GM12878 (cell line): ENCODE data around the gene INPP4B.

Experiments
- JUNB ChIP-seq: IDR thresholded peaks from 2 replicates; pipeline ENCODE4 v1.6.1; 2016; ENCODE audit warnings: antibody characterized with exemption, mild to moderate bottlenecking
- SMAD5 ChIP-seq: IDR thresholded peaks from 2 replicates; pipeline ENCODE4 v1.6.1; 2016; ENCODE audit warnings: antibody characterized with exemption, low read depth

- TF ChIP-seq JUNB (no peak), SMAD5 (no peak)
Observed at GRCh38 chr4:142713282-142714030, 132.6 kb downstream of the INPP4B start.
